ENCODE results near the gene RBSN.
A peak's percentile ranks its signal among the peaks of the same experiment; 100 is the strongest.
"Not testable (repeated sequence)": the region's sequence is repeated elsewhere in the genome, so short reads cannot be mapped to it uniquely, and the experiment has no call there.

RBSN gene

GRCh38 chr3:15098503-15099363, at the start of gene RBSN:
Gene RBSN, minus strand, starts transcription at chr3:15099148. Its CDS starts 3,028 bp downstream, at chr3:15096120.
- peak; percentile 83 for DNase-seq

DNA sequence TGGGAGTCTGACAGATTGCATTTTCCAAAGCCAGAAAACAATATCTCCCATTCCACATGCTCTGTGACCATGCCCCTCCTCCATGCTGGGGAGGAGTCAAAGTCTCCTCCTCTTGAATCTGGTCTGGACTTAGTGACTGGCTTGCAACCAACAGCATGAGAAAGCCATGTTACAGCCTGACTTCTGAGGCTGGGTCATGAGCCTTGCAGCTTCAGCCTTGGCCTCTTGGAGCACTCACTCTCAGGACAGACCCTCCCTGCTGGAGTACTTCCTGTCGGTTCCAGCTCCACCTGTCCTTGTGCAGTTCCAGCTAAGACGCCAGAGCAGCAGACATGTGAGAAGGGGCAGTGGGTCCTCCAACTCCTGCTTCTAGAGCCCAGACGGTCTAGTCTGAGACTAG, 49.7 kb upstream of the RBSN start:
- DNase-seq, result no peak

DNA sequence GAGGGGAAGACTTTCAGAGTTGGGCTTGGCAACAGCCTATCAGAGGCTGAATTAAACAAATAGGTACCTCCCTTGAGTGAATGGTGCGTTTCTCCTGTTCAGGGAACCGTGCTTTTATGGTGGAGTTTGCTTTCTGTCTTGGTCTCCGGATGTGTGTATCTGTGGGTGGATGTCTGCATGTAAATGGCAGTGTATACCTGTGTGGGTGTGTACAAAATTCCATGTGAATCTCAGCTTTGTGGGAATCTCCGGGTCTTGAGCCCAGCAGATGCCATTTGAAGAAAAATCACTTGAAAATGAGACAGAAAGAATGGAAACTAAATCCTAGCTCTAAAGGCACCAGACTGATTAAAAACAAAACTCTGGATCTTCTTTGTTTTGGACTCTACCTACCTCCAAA, 37.9 kb upstream of the RBSN start:
- not testable (repeated sequence) for DNase-seq

- DNase-seq, result not testable (repeated sequence)
Measured at GRCh38 chr3:15134968-15135367, 36.0 kb upstream of the RBSN start.

DNA sequence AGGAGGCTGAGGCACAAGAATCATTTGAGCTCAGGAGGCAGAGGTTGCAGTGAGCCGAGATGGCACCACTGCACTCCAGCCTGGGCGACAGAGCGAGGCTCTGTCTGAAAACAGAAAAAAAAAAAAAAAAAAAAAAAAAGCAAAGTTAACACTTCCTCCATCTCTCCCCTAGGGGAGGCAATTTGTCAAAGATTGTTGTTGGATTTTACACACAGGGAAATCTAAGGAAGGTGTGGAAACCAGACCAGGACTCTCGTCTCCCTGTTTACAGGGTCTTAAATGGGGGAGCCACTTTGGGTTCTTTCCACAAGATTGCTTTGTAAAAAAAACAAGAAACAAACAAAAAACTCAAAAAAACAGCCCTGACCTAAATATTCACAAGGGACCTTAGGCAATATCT, 29.5 kb upstream of the RBSN start:
- not testable (repeated sequence) for DNase-seq

- DNase-seq, result not testable (repeated sequence)
Measured at GRCh38 chr3:15126975-15127374, 28.0 kb upstream of the RBSN start.

GRCh38 chr3:15122398-15122797, 23.4 kb upstream of the RBSN start:
- no peak for DNase-seq

- no peak for DNase-seq
Measured at GRCh38 chr3:15121936-15122335, 23.0 kb upstream of the RBSN start.

- no peak for DNase-seq
Measured at GRCh38 chr3:15120986-15121385, 22.0 kb upstream of the RBSN start.

DNA sequence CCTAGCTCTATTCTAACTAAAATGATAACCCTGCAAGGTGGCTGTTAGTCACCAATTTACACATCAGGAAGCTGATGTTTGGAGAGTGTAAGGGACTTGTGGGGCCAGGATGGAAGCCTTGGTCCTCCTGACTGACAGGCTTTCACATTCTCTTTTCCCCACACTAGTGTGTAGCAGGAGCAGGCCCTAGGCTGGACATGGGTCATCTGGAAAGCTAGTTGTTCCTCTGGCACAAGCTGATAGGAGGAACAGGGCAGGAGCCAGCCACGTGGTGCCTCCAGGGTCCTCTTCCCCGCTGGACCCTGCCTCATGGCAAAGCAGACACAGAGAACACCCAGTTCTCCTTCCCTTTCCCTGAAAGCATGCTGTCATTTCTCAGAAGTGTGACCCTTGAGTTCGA, 18.1 kb upstream of the RBSN start:
- no peak for DNase-seq

DNA sequence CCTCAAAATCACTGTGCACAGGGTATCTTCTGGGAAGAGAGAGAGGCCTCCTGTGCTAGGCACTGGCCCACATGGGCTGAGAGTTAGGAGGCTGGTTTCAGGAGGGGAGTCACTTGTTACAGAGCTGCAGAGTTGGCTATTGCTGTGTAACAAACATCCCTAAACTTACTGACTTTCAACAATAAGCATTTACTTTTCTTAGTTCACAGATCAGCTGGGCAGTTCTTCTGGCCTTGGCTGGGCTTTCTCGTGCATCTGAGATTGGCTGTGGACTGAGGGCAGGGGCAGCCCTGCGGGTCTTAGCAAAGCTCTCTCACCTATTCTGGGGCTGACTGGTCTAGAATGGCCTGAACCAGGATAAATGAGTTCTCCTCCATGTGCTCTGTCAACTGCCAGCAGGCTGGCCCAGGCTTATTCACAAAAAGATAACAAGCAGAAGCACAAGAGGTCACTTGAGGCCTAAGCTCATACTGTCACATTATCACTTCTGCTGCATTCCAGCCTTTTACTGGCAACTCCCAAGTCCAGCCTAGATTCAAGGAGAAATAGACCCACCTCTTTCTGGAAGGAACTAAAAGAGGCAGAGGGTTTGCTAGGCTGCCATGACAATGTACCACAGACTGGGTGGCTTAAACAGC, 17.2 kb upstream of the RBSN start:
- DNase-seq, result no peak

DNA sequence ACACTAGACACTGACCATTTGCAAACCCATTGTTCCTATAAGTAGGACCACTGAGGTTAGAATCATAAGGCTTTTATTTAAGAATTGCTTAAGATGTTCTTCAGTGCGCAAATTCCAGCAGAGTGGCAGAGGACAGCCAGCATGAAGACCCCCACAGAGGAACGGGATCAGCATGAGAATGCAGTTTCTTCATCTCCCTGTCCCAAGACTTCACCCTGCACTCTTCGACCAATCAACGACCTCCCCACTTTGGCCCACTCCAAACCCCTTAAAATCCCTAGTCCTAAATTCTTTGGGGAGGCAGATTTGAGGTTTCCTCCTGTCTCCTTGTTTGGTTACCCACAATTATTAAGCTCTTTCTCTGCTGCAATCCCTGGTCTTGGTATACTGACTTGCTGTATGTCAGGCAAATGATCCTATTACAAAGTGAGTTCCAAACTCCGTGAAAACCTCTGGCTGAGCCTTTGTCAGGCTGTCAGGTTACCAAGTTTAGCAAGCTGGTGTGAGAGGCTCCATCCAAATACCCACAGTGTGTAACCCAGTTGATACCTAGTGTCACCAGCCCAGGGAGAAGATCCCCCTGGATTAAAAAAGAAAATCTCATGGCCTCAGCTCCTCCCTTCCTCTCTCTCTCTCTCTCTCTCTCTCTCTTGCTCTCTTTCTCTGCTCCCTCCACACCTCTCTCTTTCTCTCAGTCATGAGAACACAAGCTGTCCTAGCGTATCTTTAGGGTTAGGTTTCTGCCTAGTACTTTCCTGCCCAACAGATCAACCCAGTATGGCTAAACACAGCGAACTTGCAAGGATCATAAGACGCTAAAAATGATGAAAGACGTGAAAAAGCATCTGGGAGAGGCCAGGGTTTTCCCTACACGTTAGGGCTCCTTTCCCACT, 15.8 kb upstream of the RBSN start:
- no peak for DNase-seq

- no peak for DNase-seq
Measured at GRCh38 chr3:15113884-15114283, 14.9 kb upstream of the RBSN start.

DNA sequence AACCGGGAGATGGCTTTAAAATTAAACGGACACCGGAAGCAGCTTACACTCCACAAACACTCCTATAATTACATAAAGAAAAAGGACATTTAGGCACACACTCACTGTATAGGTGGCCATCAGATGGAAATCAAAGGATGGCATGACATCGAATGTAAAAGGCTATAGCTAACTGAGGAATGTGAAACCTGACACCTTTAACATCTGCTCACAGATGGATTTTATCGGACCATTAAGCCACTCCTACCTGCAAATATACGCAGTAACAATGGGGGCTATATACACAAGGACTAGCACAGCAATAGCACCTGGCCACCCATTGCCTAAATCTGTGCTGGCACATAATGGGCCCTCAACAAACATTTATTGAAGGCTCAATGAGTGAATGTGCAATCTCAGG, 14.5 kb upstream of the RBSN start:
- no peak for DNase-seq

- DNase-seq, result no peak
Measured at GRCh38 chr3:15112011-15112410, 13.1 kb upstream of the RBSN start.

DNA sequence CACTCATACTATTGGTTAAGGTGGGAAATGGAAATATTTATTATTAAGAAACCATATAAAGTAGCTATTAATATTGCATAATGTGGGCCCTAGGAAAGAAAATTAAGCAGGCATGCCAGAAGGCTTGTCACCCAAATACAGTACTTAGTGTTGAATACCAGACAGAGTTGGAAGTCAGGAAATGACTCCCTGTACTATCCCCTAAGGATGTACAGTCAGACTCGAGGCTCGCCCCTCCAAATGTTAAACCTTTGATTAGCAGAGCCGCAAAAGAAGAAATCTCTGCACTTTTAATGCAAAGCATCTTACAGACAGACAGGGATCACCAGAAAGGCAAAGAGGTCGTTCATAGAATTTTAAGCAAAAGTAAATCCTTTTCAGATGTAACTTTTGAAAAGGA, 11.3 kb upstream of the RBSN start:
- no peak for DNase-seq

DNA sequence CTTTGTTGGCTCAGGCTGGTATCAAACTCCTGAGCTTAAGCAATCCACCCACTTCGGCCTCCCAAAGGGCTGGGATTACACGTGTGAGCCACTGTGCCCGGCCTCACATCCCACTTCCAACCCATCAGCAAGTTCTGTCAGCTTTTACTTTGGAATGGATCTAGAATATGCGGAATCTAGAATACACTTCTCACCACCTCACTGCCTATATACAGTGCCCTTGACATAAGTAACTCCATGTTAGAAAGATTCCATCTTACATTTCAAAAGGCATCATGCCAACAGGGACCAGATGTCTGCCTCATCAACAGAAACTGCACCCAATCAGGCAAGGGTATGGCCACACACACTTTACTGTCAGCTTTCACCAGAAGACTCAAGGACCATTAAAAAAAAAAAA, 9.9 kb upstream of the RBSN start:
- no peak for DNase-seq

- no peak for DNase-seq
Measured at GRCh38 chr3:15108082-15108545, 9.2 kb upstream of the RBSN start.

DNA sequence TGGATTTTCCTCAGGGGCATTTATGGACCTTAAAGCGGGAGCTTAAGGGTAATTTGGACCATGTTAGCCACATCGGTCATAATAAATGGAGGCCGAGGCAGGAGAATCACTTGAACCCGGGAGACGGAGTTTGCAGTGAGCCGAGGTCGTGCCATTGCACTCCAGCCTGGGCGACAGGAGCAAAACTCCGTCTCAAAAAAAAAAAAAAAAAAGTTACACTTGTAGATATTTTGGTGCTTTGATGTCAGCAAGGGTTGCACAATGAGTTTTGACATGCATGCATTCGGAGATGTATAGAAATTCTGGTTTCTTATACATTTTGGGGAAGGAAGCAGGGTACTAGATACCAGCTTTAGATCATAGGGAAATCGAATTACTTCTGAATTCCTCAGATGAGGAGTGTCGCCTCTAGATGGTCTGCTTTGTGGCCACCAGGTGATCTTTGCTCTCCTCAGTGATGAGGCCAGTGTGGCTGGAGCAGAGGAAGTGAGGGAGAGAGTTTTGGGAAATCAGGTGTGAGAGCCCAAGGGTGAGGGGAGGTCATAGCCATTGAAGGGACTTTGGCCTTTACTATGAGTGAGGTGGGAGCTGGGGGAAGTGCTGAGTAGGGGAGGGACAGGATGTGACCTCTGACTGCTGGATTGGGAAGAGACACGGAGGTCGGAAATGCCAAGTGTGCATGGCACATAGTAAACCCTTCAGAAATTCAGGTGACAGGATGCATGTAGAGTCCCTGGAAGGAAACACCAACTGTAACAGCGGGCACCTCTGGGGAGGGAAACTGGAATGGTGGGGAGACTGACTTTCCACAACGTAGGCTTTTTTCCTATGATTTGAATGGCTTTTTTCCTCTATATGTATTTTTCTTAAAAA, 8.4 kb upstream of the RBSN start:
- DNase-seq, result no peak

- DNase-seq, result no peak
Measured at GRCh38 chr3:15102836-15103235, 3.9 kb upstream of the RBSN start.

DNA sequence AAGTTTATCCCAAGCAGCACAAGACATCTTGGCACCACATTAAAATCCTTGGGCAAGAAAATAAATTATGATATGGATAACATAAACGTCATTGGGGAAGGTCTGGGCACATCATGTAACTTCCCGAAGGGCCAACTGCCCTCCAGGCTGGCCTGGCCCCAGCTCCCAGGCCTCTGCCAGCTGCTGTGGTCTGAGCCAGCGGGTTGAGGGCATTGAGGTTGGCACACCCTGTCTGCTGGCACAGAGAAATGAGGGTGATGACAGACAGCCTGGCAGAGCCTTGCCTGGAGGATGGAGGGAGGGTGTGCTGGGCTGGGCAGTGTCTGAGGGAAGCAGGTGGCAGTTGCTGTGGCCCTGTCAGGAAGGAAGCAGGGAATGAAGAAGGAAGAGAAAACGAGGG, 3.3 kb upstream of the RBSN start:
- no peak for DNase-seq

DNA sequence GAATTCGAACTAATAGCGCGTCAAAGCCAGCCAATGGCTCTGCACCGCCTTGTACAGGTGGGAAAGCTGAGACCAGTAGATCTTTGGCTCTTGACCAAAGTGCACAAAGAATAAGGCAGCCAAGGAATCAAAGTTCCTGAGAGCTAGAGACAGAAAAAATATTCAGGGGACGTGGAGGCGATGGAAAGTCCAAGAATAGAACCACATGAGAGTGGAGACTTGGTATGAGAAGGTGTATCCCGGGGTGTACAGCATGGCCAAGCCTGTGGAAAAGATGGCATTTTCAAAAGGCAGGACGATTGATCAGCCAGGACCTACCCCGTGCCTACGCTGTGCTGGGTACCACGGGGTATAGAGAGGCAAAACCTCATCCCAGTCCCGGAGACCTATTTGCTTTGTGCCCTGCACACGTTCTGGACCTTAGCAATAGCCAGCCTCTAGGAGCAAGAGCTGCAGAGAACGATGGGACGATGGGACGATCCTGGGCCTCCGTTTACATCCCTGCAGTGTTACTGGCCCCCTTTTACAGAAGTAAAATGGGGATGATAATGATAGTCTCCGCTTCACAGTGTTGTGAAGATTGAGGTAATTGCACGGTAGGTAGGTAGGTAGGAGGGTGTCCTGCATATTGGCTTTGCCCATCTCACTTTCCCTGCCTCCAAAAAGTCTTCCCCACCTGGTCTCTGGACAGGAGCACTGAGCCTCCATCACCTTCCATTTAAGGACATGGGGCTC, 583 bp upstream of the RBSN start:
- DNase-seq, result no peak

All from GF-D8 (cell line).